Esophagus muscularis mucosa (tissue), 3 donors: ENCODE measurements around the gene CTU2.

Source experiments
- EP300 ChIP-seq: sonication (generic); formaldehyde crosslinking; IDR thresholded peaks from one replicate; pipeline ENCODE4 v1.6.1; 2017; ENCODE audit warnings: antibody characterized with exemption
- TF ChIP-seq, protein P1 (sequence below), 3 experiments: fragments of 200-600 bp in 2 of 3; fragments of 450-650 bp in 1 of 3; sonication (generic) in 2 of 3; IDR thresholded peaks; one replicate each; pipeline ENCODE4 v1.5.1; 2017 to 2019; ENCODE audit warnings: antibody characterized with exemption in 3 of 3, mild to moderate bottlenecking in 2 of 3, moderate library complexity in 1 of 3

- TF ChIP-seq, protein P1, sequence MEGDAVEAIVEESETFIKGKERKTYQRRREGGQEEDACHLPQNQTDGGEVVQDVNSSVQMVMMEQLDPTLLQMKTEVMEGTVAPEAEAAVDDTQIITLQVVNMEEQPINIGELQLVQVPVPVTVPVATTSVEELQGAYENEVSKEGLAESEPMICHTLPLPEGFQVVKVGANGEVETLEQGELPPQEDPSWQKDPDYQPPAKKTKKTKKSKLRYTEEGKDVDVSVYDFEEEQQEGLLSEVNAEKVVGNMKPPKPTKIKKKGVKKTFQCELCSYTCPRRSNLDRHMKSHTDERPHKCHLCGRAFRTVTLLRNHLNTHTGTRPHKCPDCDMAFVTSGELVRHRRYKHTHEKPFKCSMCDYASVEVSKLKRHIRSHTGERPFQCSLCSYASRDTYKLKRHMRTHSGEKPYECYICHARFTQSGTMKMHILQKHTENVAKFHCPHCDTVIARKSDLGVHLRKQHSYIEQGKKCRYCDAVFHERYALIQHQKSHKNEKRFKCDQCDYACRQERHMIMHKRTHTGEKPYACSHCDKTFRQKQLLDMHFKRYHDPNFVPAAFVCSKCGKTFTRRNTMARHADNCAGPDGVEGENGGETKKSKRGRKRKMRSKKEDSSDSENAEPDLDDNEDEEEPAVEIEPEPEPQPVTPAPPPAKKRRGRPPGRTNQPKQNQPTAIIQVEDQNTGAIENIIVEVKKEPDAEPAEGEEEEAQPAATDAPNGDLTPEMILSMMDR (IDR thresholded peaks at IDR 0.05): no peak
- no peak for TF ChIP-seq EP300
Observed at GRCh38 chr16:88661468-88661867, 44.8 kb upstream of the CTU2 start.
